GM21367 (cell line): ENCODE data around the gene ZNF692.
A peak's percentile ranks its signal among the peaks of the same experiment; 100 is the strongest.

ENCODE experiments used
- ATAC-seq: cut with Tn5 transposase; IDR thresholded peaks from one replicate; pipeline ENCODE4 v1.9.1; 2021; ENCODE audit not compliant: unreplicated experiment

ZNF692 gene

GRCh38 chr1:248881261-248881660, 22.4 kb upstream of the ZNF692 start:
- no peak for ATAC-seq

- peak; percentile 39 for ATAC-seq
Observed at GRCh38 chr1:248873993-248874533, 15.2 kb upstream of the ZNF692 start.

- peak; percentile 82 for ATAC-seq
Observed at GRCh38 chr1:248873409-248873992, 14.6 kb upstream of the ZNF692 start.

GRCh38 chr1:248872752-248873408, 14.0 kb upstream of the ZNF692 start:
- peak; percentile 30 for ATAC-seq

GRCh38 chr1:248871837-248872401, 13.0 kb upstream of the ZNF692 start:
- ATAC-seq: no peak

GRCh38 chr1:248862998-248863881, 4.4 kb upstream of the ZNF692 start:
- peak; percentile 66 for ATAC-seq

GRCh38 chr1:248862695-248862997, 3.8 kb upstream of the ZNF692 start:
- ATAC-seq: peak; percentile 5

GRCh38 chr1:248861616-248862015, 2.7 kb upstream of the ZNF692 start:
- ATAC-seq: no peak

GRCh38 chr1:248860007-248860406, 1.1 kb upstream of the ZNF692 start:
- no peak for ATAC-seq

GRCh38 chr1:248858096-248858890, 592 bp downstream of the ZNF692 start:
- ATAC-seq: peak; percentile 29

GRCh38 chr1:248857749-248858095, 1.2 kb downstream of the ZNF692 start:
- peak; percentile 1 for ATAC-seq

- no peak for ATAC-seq
Observed at GRCh38 chr1:248857201-248857600, 1.7 kb downstream of the ZNF692 start.

GRCh38 chr1:248856176-248856575, 2.7 kb downstream of the ZNF692 start:
- no peak for ATAC-seq

GRCh38 chr1:248855580-248855979, 3.3 kb downstream of the ZNF692 start:
- ATAC-seq: no peak

GRCh38 chr1:248853663-248854375, 5.1 kb downstream of the ZNF692 start:
- ATAC-seq: no peak

GRCh38 chr1:248852481-248853405, 6.1 kb downstream of the ZNF692 start:
- peak; percentile 35 for ATAC-seq

GRCh38 chr1:248851390-248851789, 7.5 kb downstream of the ZNF692 start:
- no peak for ATAC-seq

GRCh38 chr1:248850536-248851251, 8.2 kb downstream of the ZNF692 start:
- ATAC-seq: no peak
